ENCODE results near the gene PTPRK.

DNA sequence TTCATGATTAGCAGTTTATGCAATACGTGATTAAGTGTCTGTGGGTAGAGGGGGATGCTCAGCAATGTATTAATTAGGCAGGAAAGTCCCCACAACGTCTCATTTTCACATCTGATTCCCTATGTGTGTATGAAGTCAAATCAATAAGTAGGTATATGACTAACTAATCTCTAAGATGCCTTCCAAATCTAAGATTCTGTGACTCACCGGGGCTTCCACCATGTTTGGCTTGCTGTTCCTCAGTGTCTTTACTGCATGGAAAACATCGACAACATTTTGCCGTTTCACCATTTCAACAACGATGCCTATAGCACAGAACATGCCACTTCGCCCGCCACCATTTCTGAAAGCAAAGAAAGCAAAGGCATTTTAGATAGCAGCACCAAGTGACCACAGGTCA, 547.6 kb downstream of the PTPRK start:
- TF ChIP-seq, protein P1, sequence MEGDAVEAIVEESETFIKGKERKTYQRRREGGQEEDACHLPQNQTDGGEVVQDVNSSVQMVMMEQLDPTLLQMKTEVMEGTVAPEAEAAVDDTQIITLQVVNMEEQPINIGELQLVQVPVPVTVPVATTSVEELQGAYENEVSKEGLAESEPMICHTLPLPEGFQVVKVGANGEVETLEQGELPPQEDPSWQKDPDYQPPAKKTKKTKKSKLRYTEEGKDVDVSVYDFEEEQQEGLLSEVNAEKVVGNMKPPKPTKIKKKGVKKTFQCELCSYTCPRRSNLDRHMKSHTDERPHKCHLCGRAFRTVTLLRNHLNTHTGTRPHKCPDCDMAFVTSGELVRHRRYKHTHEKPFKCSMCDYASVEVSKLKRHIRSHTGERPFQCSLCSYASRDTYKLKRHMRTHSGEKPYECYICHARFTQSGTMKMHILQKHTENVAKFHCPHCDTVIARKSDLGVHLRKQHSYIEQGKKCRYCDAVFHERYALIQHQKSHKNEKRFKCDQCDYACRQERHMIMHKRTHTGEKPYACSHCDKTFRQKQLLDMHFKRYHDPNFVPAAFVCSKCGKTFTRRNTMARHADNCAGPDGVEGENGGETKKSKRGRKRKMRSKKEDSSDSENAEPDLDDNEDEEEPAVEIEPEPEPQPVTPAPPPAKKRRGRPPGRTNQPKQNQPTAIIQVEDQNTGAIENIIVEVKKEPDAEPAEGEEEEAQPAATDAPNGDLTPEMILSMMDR (conservative IDR thresholded peaks at IDR 0.05), result no peak
- TF ChIP-seq EZH2 (IDR thresholded peaks at IDR 0.05; ENCODE audit: low read depth), result no peak
